HG03354 (cell line): ENCODE data around the gene MRPL52.
A peak's percentile ranks its signal among the peaks of the same experiment; 100 is the strongest.
"Not testable (repeated sequence)": the region's sequence is repeated elsewhere in the genome, so short reads cannot be mapped to it uniquely, and the experiment has no call there.

Experiments
- ATAC-seq: cut with Tn5 transposase; IDR thresholded peaks from one replicate; pipeline ENCODE4 v1.9.1; 2021; ENCODE audit warnings: mild to moderate bottlenecking; ENCODE audit not compliant: unreplicated experiment, poor library complexity, severe bottlenecking

MRPL52 gene

GRCh38 chr14:22808388-22809209 is 21.1 kb upstream of the MRPL52 start:
- ATAC-seq: no peak

DNA sequence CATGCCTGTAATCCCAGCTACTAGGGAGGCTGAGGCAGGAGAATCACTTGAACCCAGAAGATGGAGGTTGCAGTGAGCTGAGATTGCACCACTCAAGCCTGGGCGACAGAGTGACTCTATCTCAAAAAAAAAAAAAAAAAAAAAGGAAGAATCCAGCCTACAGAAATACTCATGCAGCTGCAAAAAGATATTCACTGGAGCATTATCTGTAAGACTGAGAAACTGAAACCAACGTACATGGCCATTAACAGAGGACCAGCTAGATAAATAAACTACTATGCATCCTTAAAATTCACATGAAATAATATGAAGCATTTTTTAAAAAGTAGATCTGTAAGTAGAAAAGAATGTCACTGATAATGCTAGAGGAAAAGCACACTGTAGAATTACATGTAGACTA is 18.0 kb upstream of the MRPL52 start:
- ATAC-seq: no peak

DNA sequence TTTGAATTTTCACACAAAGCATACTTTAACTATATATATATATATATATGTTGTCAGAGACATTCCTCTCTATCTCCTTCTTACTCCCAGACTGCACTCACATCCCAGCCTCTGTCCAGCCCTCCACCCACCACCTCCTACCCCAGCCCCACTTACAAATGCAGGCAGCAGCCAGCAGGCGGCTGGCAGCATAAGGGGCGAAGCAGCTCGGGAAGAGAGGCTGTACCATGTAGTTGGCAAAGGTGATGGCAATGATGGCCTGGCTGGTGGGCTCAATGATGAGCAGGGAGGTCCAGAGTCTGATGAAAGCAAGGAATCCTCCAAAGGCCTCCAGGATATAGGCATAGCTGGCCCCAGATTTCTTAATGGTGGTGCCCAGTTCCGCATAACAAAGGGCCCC is 16.9 kb upstream of the MRPL52 start:
- no peak for ATAC-seq

DNA sequence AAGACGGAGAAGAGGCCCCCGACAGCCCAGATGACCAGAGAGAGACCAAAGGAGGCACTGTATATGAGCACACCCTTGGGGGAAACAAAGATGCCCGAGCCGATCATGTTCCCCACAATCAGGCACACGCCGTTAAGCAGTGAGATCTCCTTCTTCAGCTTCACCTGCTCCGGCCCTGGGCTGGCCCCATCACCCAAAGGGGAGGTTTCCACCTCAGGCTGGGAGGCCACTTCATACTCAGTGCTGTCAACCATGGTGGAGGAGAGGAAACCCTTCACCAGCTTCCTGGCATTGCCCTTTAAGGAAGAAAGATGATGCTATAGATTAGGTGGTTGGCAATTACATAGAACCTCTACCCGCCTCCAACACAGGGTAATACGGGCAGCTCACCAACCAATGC is 16.5 kb upstream of the MRPL52 start:
- no peak for ATAC-seq

GRCh38 chr14:22814373-22814772 is 15.3 kb upstream of the MRPL52 start:
- no peak for ATAC-seq

DNA sequence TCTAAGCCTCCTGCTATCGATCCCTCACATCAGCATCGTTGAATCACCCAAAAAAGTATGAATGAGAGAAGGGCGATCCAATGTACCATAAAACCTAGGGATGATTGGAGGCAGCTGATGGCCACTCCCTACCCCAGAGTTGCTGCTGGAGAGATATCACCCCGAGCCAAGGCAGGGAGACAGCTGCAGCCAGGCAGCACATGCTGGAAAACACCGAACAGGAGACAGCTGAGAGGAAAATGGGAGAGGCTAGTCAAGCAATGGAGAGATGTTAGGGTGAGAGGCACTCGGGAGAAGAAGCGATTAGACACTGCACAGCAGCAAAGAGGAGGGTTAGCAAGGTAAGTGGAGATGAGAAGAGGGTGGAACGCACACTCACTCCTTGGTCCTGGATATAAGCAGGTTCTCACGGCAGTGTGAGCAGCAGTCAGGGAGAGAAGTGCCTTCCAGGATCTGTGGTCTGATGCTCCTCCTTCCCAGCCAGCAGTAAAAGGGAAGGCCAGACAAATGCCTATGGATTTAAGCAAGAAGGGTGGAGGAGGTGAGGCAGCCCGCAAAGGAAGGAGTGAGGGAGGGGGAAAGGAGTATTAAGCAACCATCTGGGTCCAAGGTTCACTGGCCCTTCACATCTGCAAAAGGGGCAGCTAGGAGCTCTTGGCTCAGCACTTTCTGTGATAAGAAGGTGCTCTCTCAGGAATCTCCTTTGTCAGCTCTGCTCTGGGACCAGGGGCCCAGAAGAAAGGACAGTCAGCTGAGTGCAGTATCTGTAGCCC is 14.6 kb upstream of the MRPL52 start, which contains the start of gene SLC7A7:
Gene SLC7A7 (minus strand): TSS at position 495 of the 773 bp plus-strand sequence. CDS start 2,037 bp downstream, outside the sequence.
- ATAC-seq: no peak

DNA sequence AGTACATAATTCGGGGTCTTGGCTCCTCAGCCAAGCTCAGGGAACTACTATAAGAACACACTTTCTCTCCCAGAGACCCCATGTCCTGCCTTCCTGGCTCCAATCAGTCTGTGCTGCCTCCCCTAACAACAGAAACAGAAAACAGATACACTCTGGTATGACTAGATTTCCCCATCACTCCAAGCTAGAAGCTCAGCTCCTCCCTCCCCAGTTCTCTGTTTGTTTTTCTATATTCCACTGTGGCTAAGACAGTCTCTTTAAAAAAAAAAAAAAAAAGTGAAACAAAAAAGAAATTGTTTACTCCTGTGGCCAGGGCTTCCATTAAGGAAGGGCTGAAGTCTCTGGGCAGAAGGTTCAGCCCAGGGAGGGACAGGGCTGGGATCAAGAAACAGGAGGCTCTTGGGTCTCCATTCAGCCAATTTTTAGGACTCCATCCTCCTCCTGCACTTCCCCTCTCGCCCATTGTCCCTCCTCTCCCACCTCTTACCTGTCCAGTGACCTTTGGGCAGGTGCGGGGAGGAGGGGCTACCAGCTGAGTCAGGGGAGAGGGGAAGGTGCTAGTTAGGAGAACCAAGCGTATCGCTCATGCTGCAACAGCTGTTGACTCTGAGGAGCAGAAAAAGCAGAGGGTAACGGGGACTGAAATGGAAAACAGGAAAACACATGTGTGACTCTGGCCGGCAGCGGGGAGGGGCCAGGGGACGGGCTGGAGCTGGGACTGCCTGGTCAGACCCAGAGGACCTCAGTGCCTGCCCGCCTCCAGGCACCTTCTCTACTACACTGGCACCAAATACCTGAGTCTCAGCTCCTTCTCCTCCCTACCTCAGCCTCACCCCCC is 10.3 kb upstream of the MRPL52 start:
- peak; percentile 55 for ATAC-seq

DNA sequence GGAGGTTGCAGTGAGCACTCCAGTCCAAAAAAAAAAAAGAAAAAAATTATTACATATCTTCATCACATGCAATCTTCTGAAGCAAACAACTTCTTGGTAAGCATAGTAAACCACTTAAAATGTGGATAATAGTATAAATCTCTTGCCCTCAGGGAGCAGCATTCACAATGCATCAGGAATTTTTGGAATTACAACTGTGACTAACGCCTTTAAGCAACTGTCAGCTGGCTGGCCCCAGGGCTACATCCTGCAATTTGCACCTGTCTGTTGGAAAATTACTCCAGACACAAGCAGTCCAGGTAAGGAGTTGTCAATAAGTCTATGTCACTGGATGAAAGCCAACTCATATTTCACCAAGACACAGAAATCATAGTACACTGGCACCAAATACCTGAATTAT is 9.0 kb upstream of the MRPL52 start:
- no peak for ATAC-seq

DNA sequence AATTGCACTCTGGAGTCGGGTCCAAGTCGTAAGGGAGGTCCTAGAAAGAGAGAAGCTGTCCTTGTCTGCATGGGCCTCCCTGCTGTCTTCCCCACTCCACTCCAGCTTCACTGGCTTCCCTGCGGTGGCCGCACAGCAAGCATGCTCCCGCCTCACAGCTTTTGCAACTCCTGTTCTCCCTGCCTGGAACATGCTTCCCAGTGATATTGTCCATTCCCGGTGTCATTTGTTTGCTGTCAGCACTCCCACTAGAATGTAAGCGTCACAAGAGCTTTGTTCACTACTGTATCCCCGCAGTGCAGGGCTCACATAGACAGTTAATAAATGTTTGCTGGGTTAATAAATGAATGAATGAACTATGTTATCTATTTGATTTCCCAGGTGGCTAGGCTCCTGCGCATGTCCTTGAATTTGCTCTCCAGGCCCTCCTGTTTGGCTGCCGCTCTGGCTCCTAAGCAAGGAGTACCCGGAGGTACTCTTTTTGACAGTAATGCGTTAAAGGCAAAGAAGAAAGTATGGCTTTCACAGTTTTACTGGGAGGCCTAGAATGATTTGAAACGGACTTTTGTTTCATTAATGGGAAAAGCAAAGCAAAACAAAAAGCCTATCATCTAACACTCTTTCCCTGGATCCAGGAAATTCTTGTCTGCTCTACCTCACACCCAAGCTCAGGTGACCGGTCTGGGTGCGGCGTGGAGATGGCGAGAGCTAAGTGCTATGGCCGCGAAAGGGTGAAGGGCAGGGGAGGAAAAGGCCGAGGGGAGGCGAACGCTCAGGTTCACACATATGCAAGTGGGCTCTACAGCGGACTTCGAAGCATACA is 8.3 kb upstream of the MRPL52 start:
- no peak for ATAC-seq

DNA sequence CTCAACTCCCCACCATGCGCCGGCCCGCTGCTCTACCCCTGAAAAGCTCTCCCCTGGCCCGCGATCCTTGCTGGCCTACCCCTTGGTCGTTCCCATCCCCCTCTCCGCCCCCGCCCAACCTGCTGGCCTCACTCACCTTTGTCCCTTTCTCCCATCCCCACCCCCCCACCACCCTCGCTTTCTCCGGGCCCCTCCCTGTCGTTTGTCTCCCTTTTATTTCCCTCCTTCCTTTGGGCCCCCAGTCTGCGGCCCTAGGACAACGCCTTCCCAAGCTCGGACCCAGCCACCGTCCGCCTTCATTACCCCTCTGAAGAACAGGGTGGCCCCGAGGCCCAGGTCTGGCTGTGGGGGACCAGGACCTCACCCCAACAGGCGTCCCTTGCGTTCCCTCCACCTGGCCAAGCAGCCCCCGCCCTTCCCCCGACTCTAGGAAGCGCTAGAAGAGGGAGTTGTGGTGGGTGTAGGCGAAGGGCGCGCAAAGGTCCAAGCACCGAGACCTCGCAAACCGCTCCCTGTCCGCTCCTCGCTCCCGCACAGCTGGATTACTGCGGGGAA is 7.6 kb upstream of the MRPL52 start:
- ATAC-seq: no peak

DNA sequence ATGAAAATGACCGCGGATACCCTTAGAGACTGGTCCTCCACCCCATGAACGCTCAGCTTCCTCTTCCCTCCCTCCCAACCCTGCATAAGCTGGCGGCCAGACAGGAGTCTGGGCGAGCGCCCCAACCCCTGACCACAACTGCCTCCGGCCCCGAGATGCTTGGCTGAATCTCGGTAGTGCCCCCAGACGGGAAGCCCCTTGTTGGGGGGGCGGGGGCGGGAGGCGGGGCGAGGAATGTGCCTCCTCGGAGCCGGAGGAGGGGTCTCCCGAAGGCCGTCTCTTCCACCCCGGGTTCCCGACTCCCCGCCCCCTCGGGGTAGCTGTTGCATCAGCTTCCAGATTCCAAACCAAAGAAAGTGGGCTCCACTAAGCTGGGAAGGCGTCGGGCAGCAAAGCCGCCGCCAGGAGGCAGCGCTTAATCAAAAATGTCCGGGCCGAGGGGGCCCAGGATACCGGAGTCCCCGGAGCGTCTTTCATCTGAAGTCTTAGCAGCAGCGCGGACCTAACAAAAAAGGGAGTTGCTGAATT is 7.1 kb upstream of the MRPL52 start:
- peak; percentile 44 for ATAC-seq

GRCh38 chr14:22824711-22825359 is 4.9 kb upstream of the MRPL52 start:
- no peak for ATAC-seq

DNA sequence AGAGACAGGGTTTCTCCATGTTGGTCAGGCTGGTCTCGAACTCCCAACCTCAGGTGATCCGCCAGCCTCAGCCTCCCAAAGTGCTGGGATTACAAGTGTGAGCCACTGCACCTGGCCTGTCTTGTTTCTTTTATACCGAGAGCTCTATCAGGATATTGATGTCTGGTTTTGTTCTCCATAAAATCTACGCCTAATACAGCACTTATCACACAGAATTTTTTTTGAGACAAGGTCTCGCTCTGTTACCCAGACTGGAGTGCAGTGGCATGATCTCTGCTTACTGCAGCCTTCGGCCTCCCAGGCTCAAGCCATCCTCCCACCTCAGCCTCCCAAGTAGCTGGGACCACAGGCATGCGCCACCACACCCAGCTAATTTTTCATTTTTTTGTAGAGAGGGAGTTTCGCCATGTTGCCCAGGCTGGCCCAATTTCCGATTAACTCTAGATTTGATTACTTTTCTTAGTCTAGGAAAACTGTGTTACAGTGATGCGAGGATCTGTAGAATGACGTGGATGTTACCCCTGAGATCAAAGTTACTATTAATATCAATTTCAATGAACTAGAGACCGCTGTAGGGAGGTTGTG is 519 bp upstream of the MRPL52 start:
- not testable (repeated sequence) for ATAC-seq

DNA sequence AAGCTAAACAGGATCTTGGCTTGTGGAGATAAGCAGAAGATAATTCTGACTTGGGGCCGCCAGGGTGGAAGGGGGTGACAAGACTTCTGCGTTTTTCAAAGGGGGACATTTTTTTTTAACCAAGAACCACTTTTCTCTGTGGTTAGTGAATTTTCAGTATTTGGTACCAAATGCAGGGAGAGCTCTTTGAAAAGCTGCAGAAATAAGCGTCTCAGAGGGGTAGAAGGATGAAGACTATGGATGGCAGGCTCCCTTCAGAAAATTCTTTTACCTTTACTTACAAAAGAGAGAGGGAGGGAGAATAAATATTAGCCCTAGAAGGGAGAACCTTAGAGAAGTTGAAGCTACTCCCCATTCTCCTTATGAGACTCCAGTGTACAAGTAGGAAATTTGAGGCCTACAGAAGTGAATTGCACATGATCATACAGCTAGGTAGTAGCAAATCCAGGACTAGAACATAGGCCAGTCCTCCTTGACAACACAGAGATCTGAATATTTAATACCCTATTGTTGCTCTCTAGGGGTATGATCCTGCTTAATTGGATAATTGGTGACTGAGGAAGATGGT is 840 bp downstream of the MRPL52 start:
- ATAC-seq: peak; percentile 10

DNA sequence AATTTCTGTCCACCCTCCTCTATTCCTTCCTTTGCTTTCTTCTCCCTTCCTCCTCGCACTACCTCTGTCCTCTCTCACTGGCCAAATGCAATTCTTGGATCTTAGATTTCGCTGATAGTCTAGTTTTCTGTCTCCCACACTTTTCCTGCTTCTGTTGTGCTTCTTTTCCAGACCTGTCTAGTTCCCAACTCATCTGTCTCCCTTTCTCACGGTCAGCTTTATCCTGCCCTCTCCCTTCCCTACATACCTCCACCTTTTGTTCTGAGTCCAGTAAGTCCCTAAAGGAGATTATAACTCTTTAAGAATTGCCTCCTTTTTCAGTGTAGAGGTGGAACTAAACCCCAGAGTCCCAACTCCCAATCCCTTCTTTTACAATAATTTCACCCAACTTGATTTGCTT is 5.8 kb downstream of the MRPL52 start:
- ATAC-seq: no peak

GRCh38 chr14:22836301-22837113 is 6.8 kb downstream of the MRPL52 start, which contains the start of gene MMP14:
Gene MMP14 (plus strand): TSS chr14:22836585. CDS start chr14:22836818, 233 bp downstream.
- no peak for ATAC-seq
